Liver (tissue), 9 donors: Measurements from ENCODE around the gene CDCA5. TPM values are rescaled to one million over a fixed set of nuclear protein-coding genes. Genes with fewer than 3 reads are reported as not detected.

ENCODE experiments used
- DNase-seq: peaks from one replicate; pipeline ENCODE4 v3.0.0-alpha.2; 2017; ENCODE audit warnings: low spot score
- H3K27ac ChIP-seq, 2 donors: one replicate each; pipeline ENCODE4 v1.7.0; 2013; ENCODE audit warnings: inconsistent platforms in 2 of 2, low read length in 2 of 2, control low read depth in 1 of 2, low read depth in 1 of 2, mild to moderate bottlenecking in 1 of 2
- H3K27me3 ChIP-seq, 4 donors: one replicate each; pipeline versions ENCODE4 v1.6.1 to v1.7.0; 2013; ENCODE audit warnings: low read length in 3 of 4, inconsistent platforms in 1 of 4, mild to moderate bottlenecking in 1 of 4, moderate library complexity in 1 of 4; ENCODE audit not compliant: control insufficient read depth in 4 of 4, insufficient read depth in 4 of 4
- H3K36me3 ChIP-seq, 4 donors: one replicate each; pipeline versions ENCODE4 v1.6.1 to v1.7.0; 2013; ENCODE audit warnings: low read length in 3 of 4, mild to moderate bottlenecking in 3 of 4, low read depth in 1 of 4, moderate library complexity in 1 of 4; ENCODE audit not compliant: control insufficient read depth in 4 of 4, insufficient read depth in 3 of 4
- H3K4me1 ChIP-seq, 4 donors: one replicate each; pipeline versions ENCODE4 v1.6.1 to v1.7.0; 2013; ENCODE audit warnings: low read length in 3 of 4, mild to moderate bottlenecking in 3 of 4, moderate library complexity in 1 of 4; ENCODE audit not compliant: control insufficient read depth in 4 of 4, insufficient read depth in 4 of 4
- H3K4me3 ChIP-seq, 3 donors: one replicate each; pipeline versions ENCODE4 v1.6.1 to v1.7.0; 2013; ENCODE audit warnings: low read length in 3 of 3, control low read depth in 1 of 3, low read depth in 1 of 3, mild to moderate bottlenecking in 1 of 3
- H3K9ac ChIP-seq, 2 donors: one replicate each; pipeline ENCODE4 v1.7.0; 2013; ENCODE audit warnings: low read length in 2 of 2, mild to moderate bottlenecking in 2 of 2, moderate library complexity in 2 of 2, control low read depth in 1 of 2, low read depth in 1 of 2
- H3K9me3 ChIP-seq, 4 donors: one replicate each; pipeline versions ENCODE4 v1.6.1 to v1.7.0; 2013; ENCODE audit warnings: low read length in 3 of 4; ENCODE audit not compliant: control insufficient read depth in 4 of 4
- ATF3 ChIP-seq: IDR thresholded peaks from 2 replicates; pipeline ENCODE4 v1.6.1; 2016; ENCODE audit warnings: antibody characterized with exemption
- CTCF ChIP-seq: fragments of 150-350 bp; IDR thresholded peaks from 2 replicates; pipeline ENCODE4 v1.5.1; 2017; ENCODE audit warnings: improper control_type of control experiment, low read depth, low read length; ENCODE audit not compliant: missing input control
- EGR1 ChIP-seq, 2 donors: IDR thresholded peaks; 2 replicates each; pipeline ENCODE4 v1.6.1; 2016 to 2018; ENCODE audit warnings: antibody characterized with exemption in 2 of 2, low read depth in 2 of 2
- FOXA1 ChIP-seq: IDR thresholded peaks from 2 replicates; pipeline ENCODE4 v1.6.1; 2016; ENCODE audit warnings: antibody characterized with exemption
- FOXA2 ChIP-seq: IDR thresholded peaks from 2 replicates; pipeline ENCODE4 v1.6.1; 2016; ENCODE audit warnings: antibody characterized with exemption
- GABPA ChIP-seq, 2 donors: IDR thresholded peaks in 1 of 2; conservative IDR thresholded peaks in 1 of 2; 2 replicates each; pipeline ENCODE4 v1.6.1; 2016; ENCODE audit warnings: antibody characterized with exemption in 2 of 2, mild to moderate bottlenecking in 1 of 2, moderate library complexity in 1 of 2
- HNF4A ChIP-seq, 2 donors: conservative IDR thresholded peaks; 2 replicates each; pipeline ENCODE4 v1.6.1; 2016; ENCODE audit warnings: antibody characterized with exemption in 2 of 2, mild to moderate bottlenecking in 2 of 2
- HNF4G ChIP-seq: IDR thresholded peaks from 2 replicates; pipeline ENCODE4 v1.6.1; 2016; ENCODE audit warnings: antibody characterized with exemption
- JUND ChIP-seq, 2 donors: IDR thresholded peaks; 2 replicates each; pipeline ENCODE4 v1.6.1; 2016; ENCODE audit warnings: antibody characterized with exemption in 2 of 2
- MAX ChIP-seq: IDR thresholded peaks from 2 replicates; pipeline ENCODE4 v1.6.1; 2016; ENCODE audit warnings: antibody characterized with exemption
- NR2F2 ChIP-seq: IDR thresholded peaks from 2 replicates; pipeline ENCODE4 v1.6.1; 2016; ENCODE audit warnings: antibody characterized with exemption
- RAD21 ChIP-seq, 2 donors: IDR thresholded peaks; 2 replicates each; pipeline ENCODE4 v1.6.1; 2016; ENCODE audit warnings: antibody characterized with exemption in 2 of 2, mild to moderate bottlenecking in 2 of 2
- REST ChIP-seq: IDR thresholded peaks from 2 replicates; pipeline ENCODE4 v1.6.1; 2016; ENCODE audit warnings: antibody characterized with exemption, mild to moderate bottlenecking
- RXRA ChIP-seq, 2 donors: IDR thresholded peaks; 2 replicates each; pipeline ENCODE4 v1.6.1; 2017 to 2018; ENCODE audit warnings: antibody characterized with exemption in 2 of 2, mild to moderate bottlenecking in 1 of 2
- SP1 ChIP-seq: IDR thresholded peaks from 2 replicates; pipeline ENCODE4 v1.6.1; 2018; ENCODE audit warnings: antibody characterized with exemption, mild to moderate bottlenecking
- TAF1 ChIP-seq: conservative IDR thresholded peaks from 2 replicates; pipeline ENCODE4 v1.6.1; 2016; ENCODE audit warnings: antibody characterized with exemption, mild to moderate bottlenecking
- YY1 ChIP-seq: IDR thresholded peaks from 2 replicates; pipeline ENCODE4 v1.6.1; 2016; ENCODE audit warnings: antibody characterized with exemption, mild to moderate bottlenecking
- ZBTB33 ChIP-seq: IDR thresholded peaks from 2 replicates; pipeline ENCODE4 v1.6.1; 2016; ENCODE audit warnings: antibody characterized with exemption
- WGBS: extraction: QIAGEN DNeasy Blood & Tissue Kit; methylation state at CpG from one replicate; pipeline ENCODE4 v1.1.7; 2013; 5-methylcytosine and 5-hydroxymethylcytosine counted together
- polyA plus RNA-seq, 2 donors: library from polyadenylated mRNA; stranded (reverse) in 1 of 2; unstranded in 1 of 2; fragments of 200-250 nt in 1 of 2; fragments of >200 nt in 1 of 2; fragmentation: Nextera tagmentation in 1 of 2; extraction: Ambion mirVana in 1 of 2; gene quantifications; one replicate each; pipeline versions ENCODE4 v1.2.1 to v1.2.3, GENCODE V29; 2013 to 2015
- total RNA-seq, 2 donors: library from RNA; depleted of rRNA; stranded (reverse); fragments of >200 nt; gene quantifications; one replicate each; pipeline ENCODE4 v1.2.3, GENCODE V29; 2014
- donor health status: healthy.
- donor health status: healthy.
- donor health status: healthy.
- donor health status: healthy.
- donor health status: healthy.

The CDCA5 gene
- total and polyA plus RNA-seq, 4 donors, result 0.17 to 12.0 (median 1.7) TPM

- H3K4me3 ChIP-seq, result no peak overlapping the region
- H3K9ac ChIP-seq, result no peak overlapping the region
- TF ChIP-seq CTCF, result no peak
- no peak for TF ChIP-seq HNF4G
- TF ChIP-seq FOXA2, result no peak
- TF ChIP-seq RAD21 (IDR thresholded peaks at IDR 0.05), result no peak
- no peak for TF ChIP-seq NR2F2
- TF ChIP-seq FOXA1, result no peak
- no peak for TF ChIP-seq MAX
- TF ChIP-seq SP1, result no peak
- TF ChIP-seq GABPA (IDR thresholded peaks at IDR 0.05 in 1 of 2, conservative IDR thresholded peaks at IDR 0.05 in 1 of 2), result no peak
- no peak for TF ChIP-seq JUND (IDR thresholded peaks at IDR 0.05)
- no peak for TF ChIP-seq RXRA (IDR thresholded peaks at IDR 0.05)
- TF ChIP-seq YY1, result no peak
- TF ChIP-seq HNF4A (conservative IDR thresholded peaks at IDR 0.05), result no peak
- TF ChIP-seq TAF1, result no peak
- no peak for TF ChIP-seq EGR1 (IDR thresholded peaks at IDR 0.05; ENCODE audit: low read depth in 2 of 2)
- no peak for TF ChIP-seq REST
- TF ChIP-seq ZBTB33, result no peak
- no peak for TF ChIP-seq ATF3
- peaks cover 0 to 6% (median 0%) of the 10 kb centered on the region in 4 donors for H3K36me3 ChIP-seq
- DNase-seq, result no peak
- WGBS, result 79% methylated on average over 22 of the region's 22 CpGs
- no peak overlapping the region for H3K27ac ChIP-seq
- no peaks in the 10 kb centered on the region for H3K27me3 ChIP-seq
- H3K4me1 ChIP-seq, result peaks cover 2 to 15% (median 12%) of the 10 kb centered on the region in 4 donors
- no peaks in the 10 kb centered on the region for H3K9me3 ChIP-seq
Observed at GRCh38 chr11:65095427-65095826, 11.6 kb upstream of the CDCA5 start.
